ENCODE data around the gene LGALS3. TPM values are rescaled to one million over a fixed set of nuclear protein-coding genes. Genes with fewer than 3 reads are reported as not detected.

The LGALS3 gene
- total RNA-seq, 1 donor from 2014 or later, result 241 TPM

DNA sequence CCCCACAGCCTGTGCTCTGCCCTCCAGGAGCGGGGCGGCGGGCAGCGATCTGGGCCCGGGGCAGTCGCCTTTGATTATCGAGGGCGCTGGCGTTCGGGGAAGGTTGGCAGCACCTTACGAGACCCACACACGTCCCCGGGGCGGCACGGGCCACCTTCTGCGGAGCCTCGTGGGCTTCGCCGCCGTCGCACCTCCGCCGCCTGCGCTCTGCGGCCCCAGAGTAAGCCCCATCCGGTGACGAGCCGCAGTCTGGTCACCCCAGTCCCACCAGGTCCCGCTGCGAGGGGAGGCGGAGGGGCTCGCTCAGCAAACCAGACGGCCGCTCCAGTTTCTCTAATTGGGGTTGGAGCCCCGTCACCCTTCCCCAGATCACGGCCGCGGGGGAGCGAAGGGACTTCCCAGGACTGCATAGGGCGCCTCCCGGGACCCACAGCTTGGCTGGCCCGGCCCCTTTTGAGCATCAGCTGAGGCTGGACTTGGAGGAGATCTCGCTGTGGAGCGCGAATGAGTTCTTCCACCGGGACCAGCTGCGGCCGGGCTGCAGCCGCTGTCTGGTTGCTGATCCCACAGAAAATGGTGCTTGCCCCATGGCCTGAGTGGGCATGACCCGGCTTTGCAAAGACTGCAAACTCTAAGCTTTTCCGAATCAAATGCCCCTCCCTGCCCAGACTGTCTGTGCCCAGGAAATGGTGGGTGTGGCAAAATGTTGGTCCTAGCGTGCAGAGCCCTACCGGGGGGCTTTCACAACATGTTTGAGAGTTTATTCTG is 560 bp downstream of the LGALS3 start:
- DNase-seq (ENCODE audit: low spot score), result peak; percentile 91

DNA sequence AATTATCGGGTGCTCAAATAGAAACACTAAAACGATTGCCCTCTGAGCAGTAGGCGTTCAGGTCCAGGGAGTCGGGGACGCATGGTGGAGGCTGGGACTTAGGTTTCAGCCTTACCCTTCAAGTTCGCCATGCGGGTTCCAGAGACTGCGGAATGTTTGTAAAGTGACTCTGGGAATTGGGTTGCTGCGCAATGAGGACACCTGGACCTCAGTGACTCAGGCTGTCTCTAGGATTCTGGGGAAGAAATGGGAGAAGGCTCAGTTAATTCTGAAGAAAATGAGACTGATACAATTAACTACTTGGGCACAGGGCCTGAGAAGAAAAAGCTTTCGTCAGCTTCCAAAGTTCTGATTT is 1.1 kb downstream of the LGALS3 start:
- DNase-seq (ENCODE audit: low spot score), result no peak

DNA sequence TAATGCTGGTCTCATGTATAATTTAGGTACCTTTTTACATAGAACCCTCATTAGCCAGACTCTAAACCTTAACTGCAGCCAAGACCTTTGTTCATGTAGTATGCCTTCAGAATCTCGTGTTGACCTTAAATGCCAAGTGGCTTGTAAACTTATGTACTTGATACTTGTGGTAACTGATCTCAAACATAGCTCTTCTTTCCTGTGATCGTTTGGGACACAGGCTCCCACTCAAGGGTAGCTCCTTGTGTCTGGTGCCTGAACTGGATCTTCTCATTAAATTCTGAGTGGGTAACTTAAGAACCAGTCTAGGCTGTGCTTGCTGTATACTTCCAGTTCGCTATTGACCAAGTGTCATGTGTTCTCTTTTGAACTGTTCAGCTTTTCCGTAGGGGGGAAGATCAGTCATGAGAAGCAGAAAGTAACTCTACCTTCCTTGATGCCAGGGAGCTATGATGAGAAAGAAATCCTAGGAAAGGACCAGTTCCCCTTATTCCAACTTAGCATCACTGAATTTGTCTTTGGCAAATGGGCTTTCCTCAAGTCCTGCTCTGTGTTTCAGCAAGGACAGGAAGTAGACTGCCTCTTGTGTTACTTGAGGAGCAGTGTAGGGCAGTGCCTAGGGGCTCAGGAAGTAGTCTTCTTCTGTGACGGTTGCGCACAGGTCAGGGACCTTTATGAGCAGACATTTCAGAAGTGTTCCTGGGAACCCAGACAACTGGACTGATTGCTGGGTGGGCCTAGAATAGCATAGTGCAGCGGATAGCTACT is 2.5 kb downstream of the LGALS3 start:
- no peak for DNase-seq (ENCODE audit: low spot score)

DNA sequence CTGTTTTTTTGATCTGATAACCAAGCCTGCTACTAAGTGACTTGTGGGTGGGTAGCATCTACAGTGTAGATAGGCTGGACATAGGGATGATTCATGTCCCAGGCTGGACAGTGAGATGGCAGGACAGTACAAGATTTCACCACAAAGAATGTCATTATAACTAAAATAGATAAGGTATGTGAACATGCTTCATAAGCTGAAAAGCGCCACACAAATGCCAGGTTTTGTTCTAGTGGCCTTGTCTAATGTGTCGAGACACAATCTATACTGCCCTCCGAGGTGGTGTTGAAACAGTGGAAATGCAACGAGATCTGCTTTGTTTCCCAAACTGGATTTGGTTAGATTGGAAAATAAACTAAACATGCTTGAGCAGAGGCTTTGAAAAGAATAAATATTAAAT is 4.4 kb downstream of the LGALS3 start:
- DNase-seq (ENCODE audit: low spot score), result no peak

DNA sequence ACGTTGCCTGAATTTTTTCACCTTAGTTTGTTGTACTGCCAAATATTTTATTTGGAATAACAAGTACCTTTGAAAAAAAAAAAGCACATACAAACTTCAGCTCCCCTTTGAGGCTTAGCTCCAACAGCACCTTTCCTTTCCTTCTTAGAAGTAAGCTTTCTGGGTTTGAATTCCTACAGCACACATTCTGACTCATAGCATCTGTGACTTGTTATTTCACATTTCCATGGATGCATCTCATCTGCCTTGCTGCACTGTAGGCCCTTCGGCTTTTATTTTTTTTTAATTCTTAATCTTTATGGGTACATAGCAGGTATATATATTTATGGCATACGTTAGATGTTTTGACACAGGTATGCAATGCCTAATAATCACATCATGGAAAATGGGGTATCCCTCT is 7.2 kb downstream of the LGALS3 start:
- no peak for DNase-seq (ENCODE audit: low spot score)

DNA sequence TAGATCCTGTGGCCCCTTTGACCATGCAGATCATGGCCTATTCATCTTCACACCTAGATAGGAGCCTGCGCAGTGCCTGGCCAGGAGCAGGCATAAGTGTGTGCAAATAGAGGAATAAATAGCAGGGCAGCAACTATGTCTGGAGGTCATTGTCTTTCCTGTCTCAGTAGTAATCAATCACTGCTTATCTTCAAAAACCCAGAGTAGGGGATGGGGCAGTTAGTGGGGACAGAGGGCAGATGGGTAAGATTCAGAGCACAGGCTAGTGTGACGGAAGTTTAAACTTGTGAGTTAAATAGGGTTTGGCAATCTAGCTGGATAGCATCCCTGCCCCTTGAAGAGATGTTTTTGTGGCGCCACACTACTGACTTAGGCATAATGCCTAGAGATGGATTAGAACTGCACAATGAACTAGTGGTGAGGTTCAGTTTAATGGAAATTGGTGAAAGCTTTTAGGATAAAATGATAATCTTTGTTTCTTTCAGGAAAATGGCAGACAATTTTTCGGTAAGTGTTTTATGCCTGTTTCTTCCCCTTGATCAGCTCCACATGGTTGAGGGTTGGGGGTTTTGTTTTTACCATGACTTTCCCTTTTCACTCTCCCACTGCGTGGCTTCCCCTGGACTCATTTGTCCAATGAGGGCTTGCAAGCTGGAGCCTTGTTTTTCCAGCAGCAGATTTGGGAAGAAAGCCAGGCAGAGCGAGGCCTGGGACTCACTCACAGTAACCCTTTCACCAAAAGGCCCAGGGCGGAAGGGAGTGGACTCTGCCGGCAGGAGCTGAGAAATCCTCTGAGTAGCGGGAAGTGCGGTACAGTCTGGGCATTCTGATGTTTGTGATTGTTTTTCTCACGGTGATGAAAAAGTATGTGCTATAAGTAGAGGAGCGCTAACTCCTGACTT is 8.1 kb downstream of the LGALS3 start:
- DNase-seq (ENCODE audit: low spot score), result no peak

DNA sequence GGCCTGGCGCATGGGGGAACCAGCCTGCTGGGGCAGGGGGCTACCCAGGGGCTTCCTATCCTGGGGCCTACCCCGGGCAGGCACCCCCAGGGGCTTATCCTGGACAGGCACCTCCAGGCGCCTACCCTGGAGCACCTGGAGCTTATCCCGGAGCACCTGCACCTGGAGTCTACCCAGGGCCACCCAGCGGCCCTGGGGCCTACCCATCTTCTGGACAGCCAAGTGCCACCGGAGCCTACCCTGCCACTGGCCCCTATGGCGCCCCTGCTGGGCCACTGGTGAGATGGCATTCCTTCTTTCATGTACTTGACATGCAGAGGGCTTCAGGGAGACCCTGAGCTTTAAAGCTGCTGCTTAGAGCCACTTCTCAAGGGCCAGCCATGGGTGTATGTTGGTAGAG is 9.0 kb downstream of the LGALS3 start:
- no peak for DNase-seq (ENCODE audit: low spot score)

DNA sequence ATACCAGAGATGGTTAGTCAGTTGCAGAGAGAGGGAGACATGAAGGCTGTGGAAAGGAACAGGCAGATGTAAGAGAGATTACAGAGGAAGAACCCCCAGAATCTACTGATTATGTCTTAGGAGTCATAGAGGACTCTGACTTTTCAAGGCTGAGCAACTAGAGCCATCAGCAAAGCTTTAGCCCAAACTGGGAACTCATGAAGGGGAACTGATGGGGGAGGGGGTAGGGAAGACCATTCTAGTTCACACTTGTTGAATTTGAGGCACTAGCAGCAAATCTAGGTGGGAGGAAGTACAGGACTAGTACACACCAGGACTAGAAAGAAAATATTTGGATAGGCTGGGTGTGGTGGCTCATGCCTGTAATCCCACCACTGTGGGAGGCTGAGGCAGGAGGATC is 10.1 kb downstream of the LGALS3 start:
- no peak for DNase-seq (ENCODE audit: low spot score)

DNA sequence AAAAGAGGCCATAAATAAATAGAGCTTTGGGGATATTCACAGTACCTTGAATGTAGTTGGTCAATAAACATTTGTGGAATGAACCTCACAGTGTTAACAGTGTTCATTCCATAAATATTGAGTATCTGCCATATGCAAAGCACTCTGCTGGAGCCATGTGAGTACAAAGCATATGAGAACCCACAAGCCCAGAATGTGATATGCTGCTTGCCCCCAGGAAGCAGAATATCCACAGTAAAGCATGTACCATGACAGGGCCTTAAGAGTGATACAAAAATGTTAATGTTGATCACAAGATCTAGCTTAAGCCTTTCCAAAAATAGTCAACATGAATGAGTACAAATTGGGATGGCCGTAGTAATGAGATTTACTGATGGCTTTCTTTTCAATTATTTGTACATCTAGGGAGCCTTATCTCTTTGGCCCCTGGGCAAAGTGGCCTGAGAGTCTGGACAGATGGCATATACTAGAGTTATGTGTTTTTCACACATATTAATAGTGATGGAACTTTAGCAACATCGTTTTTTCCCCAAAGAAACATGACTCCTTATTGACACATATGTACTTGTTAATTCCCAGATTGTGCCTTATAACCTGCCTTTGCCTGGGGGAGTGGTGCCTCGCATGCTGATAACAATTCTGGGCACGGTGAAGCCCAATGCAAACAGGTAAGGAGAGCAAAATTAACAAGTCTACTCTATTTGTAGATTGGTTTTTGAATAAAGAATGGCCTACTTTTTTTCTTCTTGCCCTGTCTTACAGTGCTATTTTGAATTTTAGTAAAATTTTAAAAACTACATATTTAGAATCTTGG is 10.9 kb downstream of the LGALS3 start:
- DNase-seq (ENCODE audit: low spot score), result no peak

DNA sequence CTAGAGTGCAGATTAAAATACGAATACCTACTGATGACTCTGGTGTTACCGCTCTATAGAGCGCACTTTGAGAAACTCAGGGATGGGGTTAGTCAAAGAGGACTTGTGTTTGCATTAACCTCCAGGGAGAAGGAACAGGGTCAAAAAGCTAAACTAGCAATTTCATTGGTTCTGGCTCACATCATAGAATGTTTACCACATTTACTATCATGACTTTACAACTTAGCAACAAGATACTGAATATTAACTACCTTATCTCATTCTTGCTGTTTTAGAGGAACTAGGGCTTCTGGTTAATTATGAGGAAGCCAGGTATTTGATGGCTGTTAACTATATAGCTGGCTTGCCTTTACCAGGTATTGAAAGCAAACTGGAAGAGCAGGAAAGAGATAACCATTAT is 12.8 kb downstream of the LGALS3 start:
- no peak for DNase-seq (ENCODE audit: low spot score)

DNA sequence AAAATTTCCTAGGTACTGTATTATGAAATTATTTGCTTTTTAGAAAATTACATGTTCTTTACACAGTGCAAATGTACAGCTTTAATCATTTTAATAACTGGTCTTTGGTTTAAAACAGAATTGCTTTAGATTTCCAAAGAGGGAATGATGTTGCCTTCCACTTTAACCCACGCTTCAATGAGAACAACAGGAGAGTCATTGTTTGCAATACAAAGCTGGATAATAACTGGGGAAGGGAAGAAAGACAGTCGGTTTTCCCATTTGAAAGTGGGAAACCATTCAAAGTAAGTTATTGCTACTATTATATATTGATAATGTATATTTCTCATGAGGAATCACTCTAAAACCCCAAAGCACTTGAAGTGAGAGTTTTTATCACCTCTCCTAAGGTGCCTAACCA is 13.4 kb downstream of the LGALS3 start:
- DNase-seq (ENCODE audit: low spot score), result no peak

DNA sequence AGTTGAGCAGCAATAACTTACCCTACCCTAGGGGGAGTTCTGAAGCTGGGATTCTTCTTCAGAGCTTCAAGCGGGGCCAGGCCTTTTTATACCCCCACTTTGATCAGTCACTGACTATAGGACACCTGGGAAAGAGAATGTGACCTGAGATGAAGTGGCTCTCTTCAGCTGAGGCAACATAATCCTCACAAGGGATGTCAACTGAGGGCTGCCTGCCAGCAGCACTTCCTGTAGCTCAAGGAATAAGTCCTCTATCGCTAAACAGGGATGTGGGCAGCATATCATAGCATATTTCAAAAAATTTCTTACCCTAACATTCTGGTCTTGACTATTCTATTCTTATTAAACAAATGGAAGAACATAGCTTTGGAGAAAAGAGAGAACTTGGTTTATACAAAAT is 17.4 kb downstream of the LGALS3 start:
- no peak for DNase-seq (ENCODE audit: low spot score)

DNA sequence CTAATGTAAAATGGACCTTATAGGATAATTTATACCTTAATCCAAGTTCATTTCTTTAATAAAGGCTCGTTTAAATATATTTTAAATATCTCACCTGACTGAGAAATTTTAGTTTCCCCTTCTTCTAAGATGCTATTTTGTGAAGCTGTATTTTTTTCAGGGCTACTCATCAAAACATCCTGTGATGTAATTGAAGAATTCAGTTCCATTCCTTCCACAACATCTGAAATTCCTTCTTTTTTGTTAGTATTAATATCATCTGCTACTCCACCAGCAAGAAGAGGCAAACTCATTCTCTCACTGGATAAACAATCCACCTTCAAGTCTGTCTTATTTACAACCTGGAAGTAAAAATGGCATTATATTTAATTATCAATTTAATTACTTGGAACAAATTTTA is 22.5 kb downstream of the LGALS3 start:
- DNase-seq (ENCODE audit: low spot score), result no peak

DNA sequence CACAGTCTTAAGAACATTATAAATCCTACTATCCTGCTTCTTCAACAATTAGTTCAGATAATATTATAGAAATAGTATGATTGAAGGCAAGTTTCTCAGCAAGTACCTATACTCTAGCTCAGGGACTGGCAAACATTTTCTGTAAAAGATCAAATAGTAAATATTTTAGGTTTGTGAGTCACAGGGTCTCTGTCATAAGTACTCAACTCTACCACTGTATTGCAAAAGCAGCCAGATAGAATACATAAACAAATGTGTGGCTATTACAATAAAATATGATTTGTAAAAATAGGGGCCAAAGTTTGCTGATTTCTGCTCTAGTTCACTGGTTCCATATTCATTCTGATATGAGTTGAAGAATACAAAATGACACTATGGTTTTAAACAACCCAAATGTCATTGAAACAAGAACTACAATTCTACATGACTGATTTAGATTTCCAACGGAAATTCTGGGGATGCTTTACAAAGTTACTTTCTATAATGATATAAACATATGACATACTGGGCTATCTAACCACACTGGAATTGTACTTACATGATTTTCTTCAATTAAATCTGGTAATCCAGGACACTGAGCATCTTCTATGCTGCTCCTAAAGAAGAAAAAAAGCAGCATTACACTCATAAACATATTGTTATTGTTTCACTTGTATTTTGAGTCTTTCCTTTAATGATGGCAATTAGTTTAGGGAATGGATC is 23.2 kb downstream of the LGALS3 start:
- no peak for DNase-seq (ENCODE audit: low spot score)

DNA sequence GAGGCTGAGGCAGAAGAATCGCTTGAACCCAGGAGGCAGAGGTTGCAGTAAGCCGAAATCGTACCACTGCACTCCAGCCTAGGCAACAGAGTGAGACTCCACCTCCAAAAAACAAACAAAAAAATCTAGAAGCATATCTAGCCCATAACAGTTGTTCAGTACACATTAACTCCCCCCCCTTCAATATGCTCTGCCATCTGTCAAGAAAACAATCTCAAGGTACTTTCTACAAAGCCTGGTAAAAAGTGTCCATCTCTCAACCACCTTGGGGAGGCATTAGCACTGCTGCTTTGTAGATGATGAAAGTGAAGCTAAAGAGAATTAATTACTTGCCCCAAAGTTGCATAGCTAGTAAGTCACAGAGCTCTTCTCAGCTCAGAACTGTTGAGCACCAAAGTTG is 24.9 kb downstream of the LGALS3 start:
- DNase-seq (ENCODE audit: low spot score), result no peak

DNA sequence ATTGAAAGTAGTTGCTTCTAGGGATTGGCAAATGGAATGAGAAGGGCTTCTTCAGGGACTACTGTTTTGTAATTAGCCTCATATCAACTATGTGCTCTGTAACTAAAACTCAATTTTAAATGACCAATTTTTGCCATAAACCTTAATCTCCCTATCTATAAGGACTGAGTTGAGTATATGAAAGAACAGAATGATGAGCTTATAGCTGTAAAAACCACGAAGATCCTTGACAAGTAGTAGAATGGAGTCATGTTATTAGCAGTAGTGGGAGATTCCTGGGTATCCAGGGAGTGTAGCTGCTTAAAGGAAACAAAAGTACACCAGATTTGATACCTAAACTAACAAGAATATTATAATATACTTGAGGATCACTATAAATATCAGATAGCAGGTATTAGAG is 28.0 kb downstream of the LGALS3 start:
- no peak for DNase-seq (ENCODE audit: low spot score)

DNA sequence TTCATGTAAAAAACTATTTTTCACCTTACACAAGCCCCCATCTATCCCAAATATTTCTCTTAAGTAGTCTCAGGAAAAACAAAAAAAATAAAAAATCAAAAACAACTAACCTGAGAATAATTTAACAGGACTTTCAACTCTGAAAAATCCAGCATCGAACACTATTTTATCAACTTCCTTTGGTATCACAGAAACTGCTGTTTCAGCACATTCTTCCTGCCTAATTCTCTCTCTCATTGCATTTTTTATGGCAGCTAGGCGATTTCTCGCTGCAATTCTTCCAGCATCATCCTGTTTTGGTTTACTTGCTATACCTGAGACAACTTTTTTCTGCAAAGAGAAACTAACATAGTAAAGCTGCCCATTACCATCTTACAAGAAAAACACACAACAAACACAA is 29.4 kb downstream of the LGALS3 start:
- no peak for DNase-seq (ENCODE audit: low spot score)

DNA sequence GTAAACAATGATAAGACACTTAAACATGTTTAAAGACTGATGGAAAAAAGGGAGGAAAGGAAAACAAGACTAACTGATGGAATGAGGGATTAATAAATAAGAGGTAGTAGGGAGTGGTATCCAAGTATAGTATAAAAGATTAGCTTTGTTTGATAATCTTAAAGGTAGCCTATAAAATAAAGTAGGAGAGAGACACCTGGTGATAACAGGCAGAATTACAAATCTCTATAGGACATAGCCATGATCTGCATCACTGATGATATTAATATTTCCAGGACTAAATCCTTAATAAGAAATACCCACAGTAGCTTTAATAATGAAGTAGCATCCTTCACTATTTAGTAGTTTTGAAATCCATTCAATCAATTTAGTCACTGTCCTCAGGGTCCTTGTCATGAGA is 31.9 kb downstream of the LGALS3 start:
- no peak for DNase-seq (ENCODE audit: low spot score)

DNA sequence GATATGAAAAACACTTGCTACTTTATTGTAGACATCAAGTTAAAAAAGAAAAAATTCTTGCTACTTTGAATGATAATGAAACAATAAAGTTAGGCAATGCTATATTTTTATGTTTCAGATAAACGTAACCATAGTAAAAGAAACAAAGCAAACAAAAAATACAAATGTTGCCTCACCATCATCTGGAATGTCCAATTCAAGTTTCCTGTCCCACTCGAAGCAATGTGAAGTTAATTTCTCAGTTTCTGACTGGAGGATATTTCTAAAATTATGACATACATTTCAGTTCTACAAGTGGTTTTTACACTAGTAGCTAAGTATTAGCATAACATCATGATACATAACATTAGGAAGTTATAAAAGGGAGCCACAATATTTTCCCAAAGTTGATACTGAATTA is 41.5 kb downstream of the LGALS3 start:
- no peak for DNase-seq (ENCODE audit: low spot score)

DNA sequence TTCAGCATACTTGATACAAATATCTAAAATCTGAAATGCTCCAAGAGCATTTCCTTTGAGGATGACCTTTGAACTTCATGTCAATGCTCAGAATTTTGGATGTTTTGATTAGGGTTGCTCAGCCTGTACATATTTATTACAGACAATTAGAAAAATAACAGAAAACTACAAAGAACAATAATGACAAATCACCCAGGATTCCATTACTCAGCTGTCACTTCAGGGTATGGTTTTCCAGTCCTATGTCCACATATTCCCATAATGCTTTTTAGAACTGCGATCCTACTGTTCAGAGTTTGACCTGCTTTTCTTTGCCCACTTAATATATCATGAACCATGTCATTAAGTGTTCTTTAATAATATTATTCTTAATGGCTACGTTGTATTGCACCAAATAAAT is 51.0 kb downstream of the LGALS3 start:
- DNase-seq (ENCODE audit: low spot score), result no peak

DNA sequence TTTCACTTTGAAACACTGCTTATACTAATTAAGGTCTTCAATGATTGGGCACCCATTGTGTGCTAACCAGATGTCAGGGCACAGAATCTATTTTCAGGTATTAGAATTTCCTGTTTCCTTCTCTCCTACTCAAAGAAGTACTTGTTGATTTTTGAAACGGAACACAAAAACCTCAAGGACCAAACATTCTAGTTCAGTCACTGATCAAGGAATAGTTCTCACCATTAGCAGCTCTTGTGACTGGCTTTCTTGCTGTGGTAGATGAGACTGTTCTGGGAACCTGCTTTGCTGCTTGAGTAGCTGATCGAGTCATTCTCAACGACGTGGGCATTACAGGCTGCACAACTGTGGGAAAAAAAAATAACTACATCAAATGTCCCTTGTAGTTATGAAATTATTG is 51.4 kb downstream of the LGALS3 start:
- DNase-seq (ENCODE audit: low spot score), result no peak

All from mesenteric fat pad (tissue), 1 donor.